IMR-90 (cell line): ENCODE data around the gene NRCAM. TPM values are rescaled to one million over a fixed set of nuclear protein-coding genes. Genes with fewer than 3 reads are reported as not detected.

Experiments used
- ATAC-seq: fragments of 200-7000 bp; cut with Tn5 transposase; 2 replicates; pipeline ENCODE4 v1.9.1; 2020; ENCODE audit warnings: low read depth, mild to moderate bottlenecking, moderate library complexity
- BruUV-seq: library from RNA; stranded (reverse); fragments of 400-500 nt; replicated peaks from 2 replicates; lab custom pipeline; 2021; lab: Mats Ljungman, UMichigan
- CTCF ChIA-PET: fragments of 300-600 bp; formaldehyde crosslinking; extraction: SDS; loops from one replicate; lab custom pipeline; 2021; ENCODE audit warnings: antibody characterized with exemption; lab: Yijun Ruan, JAX
- POLR2A ChIA-PET: fragments of 300-600 bp; sonication (Branson Sonifier 250); formaldehyde crosslinking; loops from one replicate; lab custom pipeline; 2022; ENCODE audit warnings: antibody characterized with exemption; ENCODE audit not compliant: unreplicated experiment; lab: Charles Lee
- DNase-seq: peaks from one replicate; pipeline ENCODE4 v3.0.0; 2013
- H2AFZ ChIP-seq: replicated peaks from 2 replicates; pipeline ENCODE3; 2013; ENCODE audit warnings: low read length, mild to moderate bottlenecking; ENCODE audit not compliant: poor library complexity
- H2AK5ac ChIP-seq: 2 replicates; pipeline ENCODE4 v1.6.1; 2013; ENCODE audit warnings: low read depth, low read length, inconsistent platforms
- H2AK9ac ChIP-seq: replicated peaks from 2 replicates; pipeline ENCODE3; 2013; ENCODE audit warnings: mild to moderate bottlenecking, low read depth, low read length, moderate library complexity; ENCODE audit not compliant: poor library complexity
- H2BK120ac ChIP-seq: 2 replicates; pipeline ENCODE4 v1.6.1; 2013; ENCODE audit warnings: low read depth, low read length, inconsistent platforms
- H2BK15ac ChIP-seq: 3 replicates; pipeline ENCODE4 v1.6.1; 2013; ENCODE audit warnings: low read depth, low read length, inconsistent platforms
- H2BK20ac ChIP-seq: 2 replicates; pipeline ENCODE4 v1.6.1; 2013; ENCODE audit warnings: low read depth, mild to moderate bottlenecking, inconsistent platforms, low read length, moderate library complexity
- H2BK5ac ChIP-seq: 2 replicates; pipeline ENCODE4 v1.6.1; 2013; ENCODE audit warnings: mild to moderate bottlenecking, low read depth, low read length, inconsistent platforms; ENCODE audit not compliant: poor library complexity, severe bottlenecking
- H3K14ac ChIP-seq: replicated peaks from 2 replicates; pipeline ENCODE4 v1.6.1; 2013; ENCODE audit warnings: low read depth, low read length, inconsistent platforms
- H3K18ac ChIP-seq: 2 replicates; pipeline ENCODE4 v1.6.1; 2013; ENCODE audit warnings: low read depth, low read length, control low read depth
- H3K23ac ChIP-seq: 2 replicates; pipeline ENCODE4 v1.6.1; 2013; ENCODE audit warnings: low read depth, low read length, inconsistent platforms
- H3K27ac ChIP-seq: 2 replicates; pipeline ENCODE4 v1.5.1; 2013; ENCODE audit warnings: mild to moderate bottlenecking, control low read depth, low read length; ENCODE audit not compliant: insufficient read depth
- H3K27me3 ChIP-seq: 2 replicates; pipeline ENCODE4 v1.6.1; 2013; ENCODE audit warnings: low read length; ENCODE audit not compliant: control insufficient read depth, insufficient read depth
- H3K36me3 ChIP-seq: 2 replicates; pipeline ENCODE4 v1.6.1; 2013; ENCODE audit warnings: low read length, mixed read lengths; ENCODE audit not compliant: control insufficient read depth, insufficient read depth
- H3K4ac ChIP-seq: 2 replicates; pipeline ENCODE4 v1.6.1; 2013; ENCODE audit warnings: low read depth, low read length, inconsistent platforms
- H3K4me1 ChIP-seq: 2 replicates; pipeline ENCODE4 v1.6.1; 2013; ENCODE audit warnings: low read length, mixed read lengths; ENCODE audit not compliant: control insufficient read depth, insufficient read depth
- H3K4me2 ChIP-seq: 2 replicates; pipeline ENCODE4 v1.6.1; 2013; ENCODE audit warnings: low read depth, mild to moderate bottlenecking, control low read depth, low read length, moderate library complexity
- H3K4me3 ChIP-seq: 2 replicates; pipeline ENCODE4 v1.5.1; 2013; ENCODE audit warnings: low read depth, mild to moderate bottlenecking, control low read depth, low read length, moderate library complexity; ENCODE audit not compliant: insufficient read depth
- H3K56ac ChIP-seq: 2 replicates; pipeline ENCODE4 v1.6.1; 2013; ENCODE audit warnings: low read length, inconsistent platforms; ENCODE audit not compliant: insufficient read depth; ENCODE audit errors: extremely low read depth
- H3K79me1 ChIP-seq, 2 experiments: 2 replicates each; pipeline ENCODE4 v1.6.1; 2013; ENCODE audit warnings: low read length in 2 of 2, inconsistent platforms in 1 of 2, low read depth in 1 of 2
- H3K9ac ChIP-seq: 2 replicates; pipeline ENCODE4 v1.6.1; 2013; ENCODE audit warnings: low read depth, low read length, control low read depth
- H3K9me1 ChIP-seq: 2 replicates; pipeline ENCODE4 v1.6.1; 2013; ENCODE audit warnings: low read length, inconsistent platforms; ENCODE audit not compliant: insufficient read depth
- H3K9me3 ChIP-seq: 2 replicates; pipeline ENCODE4 v1.6.1; 2013; ENCODE audit warnings: low read length; ENCODE audit not compliant: control insufficient read depth, insufficient read depth
- H4K20me1 ChIP-seq: 2 replicates; pipeline ENCODE4 v1.6.1; 2013; ENCODE audit warnings: low read length, inconsistent platforms; ENCODE audit not compliant: insufficient read depth
- H4K5ac ChIP-seq: 2 replicates; pipeline ENCODE4 v1.6.1; 2013; ENCODE audit warnings: mild to moderate bottlenecking, low read depth, low read length, control low read depth
- H4K8ac ChIP-seq, 2 experiments: 2 replicates each; pipeline ENCODE4 v1.6.1; 2013; ENCODE audit warnings: low read depth in 2 of 2, low read length in 2 of 2, control low read depth in 1 of 2, inconsistent platforms in 1 of 2
- H4K91ac ChIP-seq: 2 replicates; pipeline ENCODE4 v1.6.1; 2013; ENCODE audit warnings: low read depth, low read length, inconsistent platforms; ENCODE audit not compliant: insufficient read depth
- BHLHE40 ChIP-seq: fragments of 150-350 bp; IDR thresholded peaks from 2 replicates; pipeline ENCODE4 v1.6.1; 2016; ENCODE audit warnings: mild to moderate bottlenecking, low read depth, low read length
- CHD1 ChIP-seq: IDR thresholded peaks from 2 replicates; pipeline ENCODE4 v1.6.1; 2012; ENCODE audit warnings: low read depth, low read length, improper control_type of control experiment
- FOS ChIP-seq: fragments of 150-350 bp; IDR thresholded peaks from 2 replicates; pipeline ENCODE4 v1.6.1; 2016; ENCODE audit warnings: low read depth, low read length
- MAZ ChIP-seq: IDR thresholded peaks from 2 replicates; pipeline ENCODE4 v1.6.1; 2012; ENCODE audit warnings: low read depth, mild to moderate bottlenecking, low read length, improper control_type of control experiment, moderate library complexity, borderline replicate concordance
- NFE2L2 ChIP-seq: fragments of 150-350 bp; IDR thresholded peaks from 2 replicates; pipeline ENCODE4 v1.6.1; 2016; ENCODE audit warnings: low read depth, mild to moderate bottlenecking, low read length
- RAD21 ChIP-seq: IDR thresholded peaks from 2 replicates; pipeline ENCODE4 v1.6.1; 2012; ENCODE audit warnings: low read length, improper control_type of control experiment
- RCOR1 ChIP-seq: IDR thresholded peaks from 2 replicates; pipeline ENCODE4 v1.6.1; 2012; ENCODE audit warnings: mild to moderate bottlenecking, low read length, improper control_type of control experiment; ENCODE audit not compliant: insufficient replicate concordance
- SMC3 ChIP-seq: fragments of 150-350 bp; IDR thresholded peaks from 2 replicates; pipeline ENCODE4 v1.6.1; 2016; ENCODE audit warnings: low read depth, mild to moderate bottlenecking, antibody characterized with exemption, low read length, moderate library complexity
- WGBS, 2 experiments: methylation state at CpG; one replicate each; pipeline versions ENCODE4 v1.1.5 to v1.1.7; 2013; ENCODE audit warnings: missing lambda C conversion rate in 2 of 2; ENCODE audit not compliant: insufficient read length in 1 of 2; ENCODE audit errors: extremely low coverage in 2 of 2; 5-methylcytosine and 5-hydroxymethylcytosine counted together
- dilution Hi-C: fragments of 300-500 bp; cut with HindIII; formaldehyde crosslinking; loops from one replicate; pipeline ENCODE4 v1.14.3; 2018; ENCODE audit warnings: low sequenced_read_pairs; ENCODE audit not compliant: unreplicated experiment
- in situ Hi-C: fragments of 300-500 bp; cut with MboI; formaldehyde crosslinking; loops from 3 replicates; pipeline ENCODE4 v1.14.3; 2019; ENCODE audit warnings: low sequenced_read_pairs, inconsistent platforms, mixed read lengths
- intact Hi-C: fragments of 100-400 bp; cut with micrococcal nuclease; formaldehyde crosslinking; loops from 2 replicates; pipeline ENCODE4 v1.10.0; 2022
- polyA plus RNA-seq, 3 experiments: library from polyadenylated mRNA; depleted of rRNA; stranded (reverse); fragments of >200 nt; gene quantifications; 2 replicates each; pipeline ENCODE4 v1.2.3, GENCODE V29; 2012; ENCODE audit warnings: low replicate concordance in 1 of 3
- total RNA-seq: library from RNA; depleted of rRNA; stranded (reverse); fragments of >200 nt; gene quantifications from 2 replicates; pipeline ENCODE4 v1.2.3, GENCODE V29; 2012
- TF ChIP-seq, protein P1 (sequence below): fragments of 150-350 bp; IDR thresholded peaks from 2 replicates; pipeline ENCODE4 v1.6.1; 2017; ENCODE audit warnings: mild to moderate bottlenecking, antibody characterized with exemption, low read length, low read depth
- TF ChIP-seq, protein P2 (sequence below): conservative IDR thresholded peaks from 2 replicates; pipeline ENCODE4 v1.5.1; 2012; ENCODE audit warnings: mild to moderate bottlenecking, low read depth, low read length, improper control_type of control experiment

NRCAM gene
- total and polyA plus RNA-seq, 2 of the 4 experiments (the other 2 are of a cell fraction), result 0.46 to 1.1 TPM

GRCh38 chr7:108164342-108164741 lies 291.9 kb downstream of the NRCAM start:
- Histone ChIP-seq H2BK15ac (no peak overlapping the region), H3K4me1 (no peaks in the 10 kb centered on the region; the same call in 1 of the 2 replicates), H2BK20ac (no peak overlapping the region), H3K36me3 (no peaks in the 10 kb centered on the region), H4K8ac (no peak overlapping the region), H2AK5ac (no peak overlapping the region), H3K27me3 (no peaks in the 10 kb centered on the region; the same call in 1 of the 2 replicates), H3K9me1 (no peaks in the 10 kb centered on the region), H4K20me1 (no peaks in the 10 kb centered on the region), H4K91ac (no peak overlapping the region), H2BK120ac (no peak overlapping the region), H3K9ac (no peak overlapping the region), H3K79me1 (no peaks in the 10 kb centered on the region), H3K14ac (no peak overlapping the region), H3K9me3 (no peaks in the 10 kb centered on the region), H4K5ac (no peak overlapping the region), H2AK9ac (no peak overlapping the region), H3K27ac (no peak overlapping the region), H3K4ac (no peak overlapping the region), H2BK5ac (no peak overlapping the region), H2AFZ (no peak overlapping the region), H3K4me3 (no peak overlapping the region), H3K18ac (no peak overlapping the region), H3K23ac (no peak overlapping the region), H3K56ac (no peak overlapping the region), H3K4me2 (no peak overlapping the region)
- 71% methylated on average over 4 of the region's 6 CpGs; no CpG with 5 or more reads in 1 of the 2 experiments for WGBS, 2 experiments
- in situ Hi-C loops, result no loop called here
- DNase-seq (no peak), ATAC-seq (no peak)
- CTCF ChIA-PET, result no interaction called here
- intact Hi-C loops, result no loop called here
- BruUV-seq, result no TSS peak
- dilution Hi-C loops, result no loop called here
- TF ChIP-seq FOS, result no peak
- no peak for TF ChIP-seq BHLHE40
- no peak for TF ChIP-seq RCOR1
- TF ChIP-seq, protein P1, sequence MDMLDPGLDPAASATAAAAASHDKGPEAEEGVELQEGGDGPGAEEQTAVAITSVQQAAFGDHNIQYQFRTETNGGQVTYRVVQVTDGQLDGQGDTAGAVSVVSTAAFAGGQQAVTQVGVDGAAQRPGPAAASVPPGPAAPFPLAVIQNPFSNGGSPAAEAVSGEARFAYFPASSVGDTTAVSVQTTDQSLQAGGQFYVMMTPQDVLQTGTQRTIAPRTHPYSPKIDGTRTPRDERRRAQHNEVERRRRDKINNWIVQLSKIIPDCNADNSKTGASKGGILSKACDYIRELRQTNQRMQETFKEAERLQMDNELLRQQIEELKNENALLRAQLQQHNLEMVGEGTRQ, result no peak
- TF ChIP-seq MAZ, result no peak
- TF ChIP-seq NFE2L2, result no peak
- no peak for TF ChIP-seq RAD21
- TF ChIP-seq CHD1, result no peak
- TF ChIP-seq, protein P2, sequence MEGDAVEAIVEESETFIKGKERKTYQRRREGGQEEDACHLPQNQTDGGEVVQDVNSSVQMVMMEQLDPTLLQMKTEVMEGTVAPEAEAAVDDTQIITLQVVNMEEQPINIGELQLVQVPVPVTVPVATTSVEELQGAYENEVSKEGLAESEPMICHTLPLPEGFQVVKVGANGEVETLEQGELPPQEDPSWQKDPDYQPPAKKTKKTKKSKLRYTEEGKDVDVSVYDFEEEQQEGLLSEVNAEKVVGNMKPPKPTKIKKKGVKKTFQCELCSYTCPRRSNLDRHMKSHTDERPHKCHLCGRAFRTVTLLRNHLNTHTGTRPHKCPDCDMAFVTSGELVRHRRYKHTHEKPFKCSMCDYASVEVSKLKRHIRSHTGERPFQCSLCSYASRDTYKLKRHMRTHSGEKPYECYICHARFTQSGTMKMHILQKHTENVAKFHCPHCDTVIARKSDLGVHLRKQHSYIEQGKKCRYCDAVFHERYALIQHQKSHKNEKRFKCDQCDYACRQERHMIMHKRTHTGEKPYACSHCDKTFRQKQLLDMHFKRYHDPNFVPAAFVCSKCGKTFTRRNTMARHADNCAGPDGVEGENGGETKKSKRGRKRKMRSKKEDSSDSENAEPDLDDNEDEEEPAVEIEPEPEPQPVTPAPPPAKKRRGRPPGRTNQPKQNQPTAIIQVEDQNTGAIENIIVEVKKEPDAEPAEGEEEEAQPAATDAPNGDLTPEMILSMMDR, result no peak
- TF ChIP-seq SMC3, result no peak
- POLR2A ChIA-PET, result no interaction called here
